DMS153 (cell line): Measurements from ENCODE around the gene RANBP6.
"Not testable (repeated sequence)": the region's sequence is repeated elsewhere in the genome, so short reads cannot be mapped to it uniquely, and the experiment has no call there.

Experiments used
- DNase-seq: peaks from one replicate; lab custom pipeline; 2025; lab: John Stamatoyannopoulos, UW

Gene RANBP6

GRCh38 chr9:6015278-6016157, at the start of gene RANBP6:
Gene RANBP6 (minus strand): TSS chr9:6015624. CDS start chr9:6015607, 17 bp downstream.
- DNase-seq = peak; percentile 69

DNA sequence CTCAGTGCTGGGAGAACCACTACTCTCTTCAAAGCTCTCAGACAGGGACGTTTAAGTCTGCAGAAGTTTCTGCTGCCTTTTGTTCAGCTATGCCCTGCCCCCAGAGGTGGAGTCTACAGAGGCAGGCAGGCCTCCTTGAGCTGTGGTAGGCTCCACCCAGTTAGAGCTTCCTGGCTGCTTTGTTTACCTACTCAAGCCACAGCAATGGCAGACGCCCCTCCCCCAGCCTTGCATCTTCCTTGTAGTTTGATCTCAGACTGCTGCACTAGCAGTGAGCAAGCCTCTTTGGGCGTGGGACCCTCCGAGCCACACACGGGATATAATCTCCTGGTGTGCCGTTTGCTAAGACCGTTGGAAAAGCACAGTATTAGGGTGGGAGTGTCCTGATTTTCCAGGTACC, 47.7 kb upstream of the RANBP6 start:
- not testable (repeated sequence) for DNase-seq

GRCh38 chr9:6055666-6056065, 40.2 kb upstream of the RANBP6 start:
- DNase-seq = no peak

- peak; percentile 64 for DNase-seq
These were observed 39.8 kb upstream of the RANBP6 start for GRCh38 chr9:6055216-6055615.

- peak; percentile 48 for DNase-seq
These were observed 39.1 kb upstream of the RANBP6 start for GRCh38 chr9:6054280-6055099.

GRCh38 chr9:6052293-6052919, 37.0 kb upstream of the RANBP6 start:
- no peak for DNase-seq

DNA sequence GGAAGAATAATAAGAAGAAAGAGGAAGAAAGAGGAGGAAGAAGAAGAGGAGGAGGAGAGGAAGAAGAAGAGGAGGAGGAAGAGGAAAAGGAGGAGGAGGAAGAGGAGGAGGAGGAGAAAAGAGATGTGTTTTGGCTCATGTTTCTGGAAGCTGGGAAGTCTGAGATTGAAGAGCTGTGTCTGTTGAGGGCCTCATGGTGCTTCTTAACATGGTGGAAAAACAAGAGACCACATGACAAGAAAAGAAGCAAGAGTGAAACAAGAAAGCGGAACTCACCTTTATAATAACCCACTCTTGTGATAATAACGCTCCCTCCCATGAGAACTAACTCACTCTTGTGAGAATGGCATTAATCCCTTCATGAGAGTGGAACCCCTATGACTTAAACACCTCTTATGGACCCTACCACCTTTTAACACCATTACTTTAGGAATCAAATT, 36.1 kb upstream of the RANBP6 start:
- DNase-seq = no peak

DNA sequence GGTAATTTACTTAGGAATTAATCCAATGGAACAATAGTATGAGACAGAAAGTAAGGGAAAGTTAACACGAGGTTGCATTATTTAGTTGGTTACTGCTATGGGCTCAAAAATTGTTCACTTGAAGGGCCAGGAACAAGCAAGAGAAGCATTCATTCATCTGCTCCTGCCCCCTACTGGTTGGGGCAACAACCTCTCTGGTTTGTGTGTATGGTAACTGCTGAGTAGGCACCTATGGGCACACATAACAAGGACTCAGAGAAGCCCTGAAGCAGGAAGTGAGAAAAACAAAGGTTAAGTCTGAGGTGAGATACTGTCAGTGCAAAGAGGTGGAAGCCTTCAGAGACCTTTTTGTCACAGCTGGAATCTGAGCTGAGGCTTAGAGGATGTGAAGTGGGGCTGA, 34.4 kb upstream of the RANBP6 start:
- no peak for DNase-seq

DNA sequence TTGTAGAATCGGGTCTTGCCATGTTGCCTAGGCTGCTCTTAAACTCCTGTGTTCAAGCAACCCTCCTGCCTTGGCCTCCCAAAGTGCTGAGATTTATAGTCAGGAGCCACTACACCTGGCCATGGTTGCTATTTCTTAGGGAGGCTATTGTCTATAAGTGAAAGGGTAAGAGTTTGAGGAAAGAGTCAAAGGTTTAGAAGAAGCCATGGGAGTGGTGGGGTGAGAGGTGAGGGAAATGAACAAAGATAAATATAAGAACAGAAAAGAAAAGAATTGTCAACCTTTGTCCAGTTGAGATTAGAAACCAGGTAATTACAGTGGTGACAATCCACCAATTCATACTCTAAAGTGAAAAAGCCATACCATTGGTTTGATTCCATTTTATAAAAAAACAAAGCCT, 32.6 kb upstream of the RANBP6 start:
- no peak for DNase-seq

- DNase-seq = no peak
These were observed 31.6 kb upstream of the RANBP6 start for GRCh38 chr9:6047020-6047419.

DNA sequence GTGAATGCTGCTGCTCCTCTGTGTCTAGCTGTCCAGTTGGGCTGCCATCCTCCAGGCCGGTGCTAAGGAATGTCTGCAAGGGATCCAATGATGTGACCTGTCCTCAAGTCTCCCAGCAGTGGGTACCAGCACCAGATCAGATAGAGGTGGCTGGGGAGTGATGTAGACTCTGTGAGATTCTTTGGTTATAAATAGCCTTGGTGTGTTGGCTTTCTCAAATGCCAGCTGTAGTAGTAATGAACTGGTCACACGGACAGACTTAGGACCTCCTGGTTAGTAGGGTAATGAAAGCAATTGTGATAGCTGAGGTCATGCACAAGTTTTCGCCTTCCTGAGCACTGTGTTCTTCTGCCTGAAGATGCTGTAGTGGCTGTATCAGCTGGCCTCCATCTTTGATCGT, 29.9 kb upstream of the RANBP6 start:
- DNase-seq = no peak

DNA sequence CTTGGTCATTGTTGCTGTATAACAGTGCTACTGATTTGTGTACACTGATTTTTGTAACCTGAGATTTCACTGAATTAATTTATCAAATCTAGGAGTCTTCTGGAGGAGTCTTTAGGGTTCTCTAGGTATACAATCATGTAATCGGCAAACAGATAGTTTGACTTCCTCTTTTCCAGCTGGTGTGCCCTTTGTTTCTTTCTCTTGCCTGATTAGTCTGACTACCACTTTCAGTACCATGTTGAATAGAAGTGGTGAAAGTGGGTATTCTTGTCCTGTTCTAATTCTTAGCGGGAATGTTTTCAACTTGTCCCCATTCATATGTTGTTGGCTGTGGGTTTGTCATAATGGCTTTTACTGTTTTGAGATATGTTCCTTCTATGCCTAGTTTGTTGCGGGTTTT, 24.7 kb upstream of the RANBP6 start:
- no peak for DNase-seq

GRCh38 chr9:6036391-6036790, 21.0 kb upstream of the RANBP6 start:
- no peak for DNase-seq

- DNase-seq = no peak
These were observed 19.5 kb upstream of the RANBP6 start for GRCh38 chr9:6034954-6035353.

GRCh38 chr9:6029604-6030274, 14.3 kb upstream of the RANBP6 start:
- no peak for DNase-seq

- no peak for DNase-seq
These were observed 8.7 kb upstream of the RANBP6 start for GRCh38 chr9:6024035-6024554.

GRCh38 chr9:6016975-6017374, 1.6 kb upstream of the RANBP6 start:
- DNase-seq = not testable (repeated sequence)

GRCh38 chr9:6014670-6015270, 654 bp downstream of the RANBP6 start:
- DNase-seq = no peak

DNA sequence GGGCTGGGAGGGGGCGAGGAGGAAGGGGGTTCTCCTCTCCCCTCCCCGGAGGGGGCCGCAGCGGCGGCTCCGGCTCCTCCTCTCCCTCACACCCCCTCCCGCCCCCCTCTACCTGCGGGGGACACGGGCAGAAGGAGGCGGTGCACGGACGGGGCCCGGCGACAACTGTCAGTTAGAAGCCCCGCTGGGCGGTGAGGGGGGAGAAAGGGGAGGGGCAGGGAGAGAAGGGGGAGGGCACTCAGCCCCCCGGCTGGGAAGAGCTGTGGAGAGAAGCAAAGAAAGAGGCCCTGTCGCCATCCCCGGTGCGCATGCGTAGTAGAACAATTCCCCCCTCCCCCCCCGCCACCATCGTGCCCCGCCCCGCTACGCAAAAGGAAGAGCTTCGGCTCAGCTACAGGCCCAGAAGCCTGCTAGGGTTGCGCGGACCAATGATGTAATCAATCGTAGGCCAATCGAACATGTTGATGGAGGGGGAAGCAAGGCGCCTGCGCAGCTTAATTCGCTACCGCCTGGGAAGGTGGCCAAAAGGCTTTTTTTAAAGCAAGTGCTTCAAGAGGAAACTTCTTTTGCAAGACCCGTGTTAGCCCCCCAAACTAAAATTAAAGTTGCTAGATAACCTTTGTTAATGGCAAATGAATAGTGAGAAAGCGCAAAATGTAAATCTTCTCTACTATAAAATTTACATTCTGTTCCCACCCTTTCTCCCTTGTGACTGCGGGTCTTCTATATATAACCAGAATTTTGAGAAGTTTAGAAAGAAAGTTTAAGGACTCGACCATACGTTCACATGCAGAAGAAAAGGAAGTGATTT, 7.0 kb downstream of the RANBP6 start:
- peak; percentile 96 for DNase-seq

GRCh38 chr9:6007770-6008168, 7.7 kb downstream of the RANBP6 start:
- DNase-seq = no peak
